RWPE2 (cell line): ENCODE measurements around the gene GRID2.

Source experiments
- ATAC-seq: fragments of 200-7000 bp; cut with Tn5 transposase; 3 replicates; pipeline ENCODE4 v1.9.1; 2021; ENCODE audit warnings: low read depth
- DNase-seq: peaks from one replicate; pipeline ENCODE4 v3.0.0-alpha.2; 2020; ENCODE audit warnings: low spot score
- H3K27ac ChIP-seq: fragments of 450-650 bp; 2 replicates; pipeline ENCODE4 v1.5.1; 2017; ENCODE audit warnings: mild to moderate bottlenecking; ENCODE audit not compliant: poor library complexity, severe bottlenecking
- H3K27me3 ChIP-seq: fragments of 250-450 bp; sonication (Bioruptor Pico); 2 replicates; pipeline ENCODE4 v1.5.1; 2021; ENCODE audit warnings: mild to moderate bottlenecking, moderate library complexity; ENCODE audit not compliant: insufficient read depth, poor library complexity, severe bottlenecking
- H3K36me3 ChIP-seq: fragments of 250-450 bp; sonication (Bioruptor Pico); 2 replicates; pipeline ENCODE4 v1.5.1; 2020; ENCODE audit warnings: low read depth, mild to moderate bottlenecking, moderate library complexity
- H3K4me1 ChIP-seq: fragments of 250-450 bp; sonication (Bioruptor Pico); 2 replicates; pipeline ENCODE4 v1.5.1; 2021; ENCODE audit warnings: mild to moderate bottlenecking, moderate library complexity; ENCODE audit not compliant: insufficient read depth, poor library complexity, severe bottlenecking
- H3K4me3 ChIP-seq: fragments of 250-450 bp; sonication (Bioruptor Pico); 2 replicates; pipeline ENCODE4 v1.5.1; 2021; ENCODE audit warnings: mild to moderate bottlenecking, moderate library complexity; ENCODE audit not compliant: severe bottlenecking
- H3K9me3 ChIP-seq: fragments of 250-450 bp; sonication (Bioruptor Pico); 2 replicates; pipeline ENCODE4 v1.5.1; 2021; ENCODE audit warnings: mild to moderate bottlenecking, moderate library complexity; ENCODE audit not compliant: severe bottlenecking
- CTCF ChIP-seq: fragments of 450-650 bp; IDR thresholded peaks from one replicate; pipeline ENCODE4 v1.5.1; 2017; ENCODE audit warnings: mild to moderate bottlenecking, moderate library complexity; ENCODE audit not compliant: poor library complexity, severe bottlenecking

The GRID2 gene

GRCh38 chr4:92304606-92305005 lies 840 bp downstream of the GRID2 start:
- DNase-seq (no peak), ATAC-seq (no peak)
- H3K9me3 ChIP-seq = no peaks in the 10 kb centered on the region
- H3K27me3 ChIP-seq = peaks cover 83% of the 10 kb centered on the region
- no peak overlapping the region for H3K4me3 ChIP-seq
- H3K27ac ChIP-seq = no peak overlapping the region
- no peaks in the 10 kb centered on the region for H3K36me3 ChIP-seq
- H3K4me1 ChIP-seq = no peaks in the 10 kb centered on the region
- no peak for TF ChIP-seq CTCF

GRCh38 chr4:92305148-92305877 lies 1.5 kb downstream of the GRID2 start:
- Histone ChIP-seq H3K27ac (no peak overlapping the region), H3K36me3 (no peaks in the 10 kb centered on the region), H3K4me1 (no peaks in the 10 kb centered on the region), H3K27me3 (peaks cover 77% of the 10 kb centered on the region), H3K4me3 (peak overlapping the region; percentile 19), H3K9me3 (no peaks in the 10 kb centered on the region)
- DNase-seq = peak; percentile 74
- peak; percentile 82 for ATAC-seq
- no peak for TF ChIP-seq CTCF

- no peak for DNase-seq
- no peaks in the 10 kb centered on the region for H3K4me1 ChIP-seq
- H3K9me3 ChIP-seq = no peaks in the 10 kb centered on the region
- peak overlapping the region; percentile 19 for H3K4me3 ChIP-seq
- ATAC-seq = peak; percentile 10; the same call in 2 of the 3 replicates
- no peaks in the 10 kb centered on the region for H3K36me3 ChIP-seq
- H3K27me3 ChIP-seq = peaks cover 72% of the 10 kb centered on the region
- H3K27ac ChIP-seq = no peak overlapping the region
- no peak for TF ChIP-seq CTCF
Observed at GRCh38 chr4:92305878-92306520, 2.2 kb downstream of the GRID2 start.

GRCh38 chr4:92307181-92307580 lies 3.4 kb downstream of the GRID2 start:
- no peak overlapping the region for H3K27ac ChIP-seq
- DNase-seq = no peak

More at GRCh38 chr4:92307181-92307580, 3.4 kb downstream of the GRID2 start:
- no peak for TF ChIP-seq CTCF
- Histone ChIP-seq H3K36me3 (no peaks in the 10 kb centered on the region), H3K9me3 (no peaks in the 10 kb centered on the region), H3K4me3 (no peak overlapping the region), H3K4me1 (no peaks in the 10 kb centered on the region), H3K27me3 (peaks cover 65% of the 10 kb centered on the region)
- no peak for ATAC-seq
